Femur (tissue), 1 donor: ENCODE data around the gene DRD2.

Experiments
- DNase-seq: peaks from one replicate; pipeline ENCODE4 v3.0.0-alpha.2; 2017

The DRD2 gene

GRCh38 chr11:113481672-113482071, 6.5 kb upstream of the DRD2 start:
- no peak for DNase-seq

- no peak for DNase-seq
Measured at GRCh38 chr11:113481226-113481625, 6.0 kb upstream of the DRD2 start.

GRCh38 chr11:113477321-113477720, 2.1 kb upstream of the DRD2 start:
- no peak for DNase-seq

GRCh38 chr11:113476553-113476952, 1.4 kb upstream of the DRD2 start:
- no peak for DNase-seq

GRCh38 chr11:113474362-113475159, 637 bp downstream of the DRD2 start:
- DNase-seq = peak; percentile 92

GRCh38 chr11:113473983-113474361, 1.2 kb downstream of the DRD2 start:
- no peak for DNase-seq

- no peak for DNase-seq
Measured at GRCh38 chr11:113472471-113472870, 2.7 kb downstream of the DRD2 start.

- DNase-seq = no peak
Measured at GRCh38 chr11:113470233-113470632, 5.0 kb downstream of the DRD2 start.

GRCh38 chr11:113468726-113469345, 6.4 kb downstream of the DRD2 start:
- no peak for DNase-seq

GRCh38 chr11:113467545-113467944, 7.7 kb downstream of the DRD2 start:
- DNase-seq = no peak

- no peak for DNase-seq
Measured at GRCh38 chr11:113465786-113466185, 9.4 kb downstream of the DRD2 start.

GRCh38 chr11:113464416-113464815, 10.8 kb downstream of the DRD2 start:
- no peak for DNase-seq

GRCh38 chr11:113462830-113463229, 12.4 kb downstream of the DRD2 start:
- no peak for DNase-seq

GRCh38 chr11:113461639-113462038, 13.6 kb downstream of the DRD2 start:
- DNase-seq = no peak

GRCh38 chr11:113460469-113460868, 14.7 kb downstream of the DRD2 start:
- no peak for DNase-seq

GRCh38 chr11:113458189-113458588, 17.0 kb downstream of the DRD2 start:
- DNase-seq = no peak

- no peak for DNase-seq
Measured at GRCh38 chr11:113457784-113458183, 17.4 kb downstream of the DRD2 start.

GRCh38 chr11:113454455-113454854, 20.7 kb downstream of the DRD2 start:
- no peak for DNase-seq

GRCh38 chr11:113449743-113450142, 25.5 kb downstream of the DRD2 start:
- DNase-seq = no peak

GRCh38 chr11:113448316-113448677, 26.9 kb downstream of the DRD2 start:
- no peak for DNase-seq

GRCh38 chr11:113447621-113448315, 27.4 kb downstream of the DRD2 start:
- no peak for DNase-seq

GRCh38 chr11:113446938-113447337, 28.3 kb downstream of the DRD2 start:
- DNase-seq = no peak

GRCh38 chr11:113446112-113446511, 29.1 kb downstream of the DRD2 start:
- no peak for DNase-seq

- DNase-seq = no peak
Measured at GRCh38 chr11:113444502-113445123, 30.6 kb downstream of the DRD2 start.
